ENCODE measurements around the gene COL27A1. TPM values are rescaled to one million over a fixed set of nuclear protein-coding genes. Genes with fewer than 3 reads are reported as not detected.

Gene COL27A1
- total RNA-seq, 4 donors from 2014 or later: 1.0 to 5.7 (median 3.3) TPM

- WGBS, 2 donors (ENCODE audit: low coverage in 1 of 2): 90 to 100% methylated on average over 2 to 8 of the region's 15 CpGs
- H3K4me1 ChIP-seq: no peaks in the 10 kb centered on the region
- no peaks in the 10 kb centered on the region for H3K9me3 ChIP-seq
- no peaks in the 10 kb centered on the region for H3K36me3 ChIP-seq
- H3K27ac ChIP-seq: no peak overlapping the region
- H3K27me3 ChIP-seq: peaks cover 5% of the 10 kb centered on the region
- ATAC-seq: no peak
- H3K4me3 ChIP-seq: no peak overlapping the region
- TF ChIP-seq POLR2A (IDR thresholded peaks at IDR 0.05) (no peak), CTCF (IDR thresholded peaks at IDR 0.05) (no peak), POLR2AphosphoS5 (IDR thresholded peaks at IDR 0.05) (no peak), EP300 (IDR thresholded peaks at IDR 0.05) (no peak)
These were observed 109.6 kb downstream of the COL27A1 start for GRCh38 chr9:114264806-114265550.

GRCh38 chr9:114266969-114267368 lies 111.6 kb downstream of the COL27A1 start:
- no peaks in the 10 kb centered on the region for H3K9me3 ChIP-seq
- H3K4me1 ChIP-seq: no peaks in the 10 kb centered on the region
- no peaks in the 10 kb centered on the region for H3K36me3 ChIP-seq
- 60% methylated on average over 2 of the region's 6 CpGs; no CpG with 5 or more reads in 1 of the 2 donors for WGBS, 2 donors (ENCODE audit: low coverage in 1 of 2)
- H3K27me3 ChIP-seq: peaks cover 12% of the 10 kb centered on the region
- ATAC-seq: no peak
- H3K27ac ChIP-seq: no peak overlapping the region
- no peak overlapping the region for H3K4me3 ChIP-seq
- TF ChIP-seq CTCF (IDR thresholded peaks at IDR 0.05): no peak
- no peak for TF ChIP-seq POLR2AphosphoS5 (IDR thresholded peaks at IDR 0.05)
- no peak for TF ChIP-seq EP300 (IDR thresholded peaks at IDR 0.05)
- no peak for TF ChIP-seq POLR2A (IDR thresholded peaks at IDR 0.05)

- Histone ChIP-seq H3K27ac (no peak overlapping the region), H3K4me3 (no peak overlapping the region), H3K27me3 (peaks cover 8% of the 10 kb centered on the region), H3K9me3 (no peaks in the 10 kb centered on the region), H3K4me1 (no peaks in the 10 kb centered on the region), H3K36me3 (no peaks in the 10 kb centered on the region)
- no peak for TF ChIP-seq POLR2AphosphoS5 (IDR thresholded peaks at IDR 0.05)
- no peak for TF ChIP-seq POLR2A (IDR thresholded peaks at IDR 0.05)
- no peak for TF ChIP-seq EP300 (IDR thresholded peaks at IDR 0.05)
- no peak for TF ChIP-seq CTCF (IDR thresholded peaks at IDR 0.05)
- WGBS, 2 donors (ENCODE audit: low coverage in 1 of 2): 83 to 98% methylated on average over 5 to 7 of the region's 9 CpGs
- ATAC-seq: no peak
These were observed 113.7 kb downstream of the COL27A1 start for GRCh38 chr9:114269023-114269422.

GRCh38 chr9:114270120-114270975 lies 115.0 kb downstream of the COL27A1 start:
- Histone ChIP-seq H3K4me3 (no peak overlapping the region), H3K4me1 (no peaks in the 10 kb centered on the region), H3K27me3 (peaks cover 8% of the 10 kb centered on the region), H3K27ac (no peak overlapping the region), H3K36me3 (no peaks in the 10 kb centered on the region), H3K9me3 (no peaks in the 10 kb centered on the region)
- no peak for ATAC-seq
- TF ChIP-seq CTCF (IDR thresholded peaks at IDR 0.05): no peak
- no peak for TF ChIP-seq POLR2A (IDR thresholded peaks at IDR 0.05)
- no peak for TF ChIP-seq EP300 (IDR thresholded peaks at IDR 0.05)
- TF ChIP-seq POLR2AphosphoS5 (IDR thresholded peaks at IDR 0.05): no peak
- WGBS, 2 donors (ENCODE audit: low coverage in 1 of 2): 67% methylated on average over 4 of the region's 8 CpGs; no CpG with 5 or more reads in 1 of the 2 donors
